ENCODE measurements around the gene FGD2. TPM values are rescaled to one million over a fixed set of nuclear protein-coding genes. Genes with fewer than 3 reads are reported as not detected.
A peak's percentile ranks its signal among the peaks of the same experiment; 100 is the strongest.

Gene FGD2
- total and polyA plus RNA-seq, 9 of the 15 experiments (the other 6 are each of a cell fraction or from before 2014, with no cell fraction given): 0.09 TPM; not detected in 8

DNA sequence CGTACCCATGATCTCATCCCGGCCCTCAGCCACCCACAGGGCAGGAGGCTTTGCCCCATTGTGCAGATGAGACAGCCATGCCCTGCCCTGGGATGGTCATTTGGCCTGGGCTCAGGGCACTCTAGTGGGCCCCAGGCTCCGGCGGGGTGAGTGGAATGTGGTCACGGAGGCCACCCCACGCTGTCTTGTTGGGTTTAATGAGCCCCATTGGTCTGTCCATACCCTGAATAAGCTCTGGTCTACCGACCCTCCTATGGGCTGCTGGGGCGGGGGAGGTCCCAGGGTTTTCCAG is 50.6 kb downstream of the FGD2 start:
- Histone ChIP-seq H3K79me2 (ENCODE audit: control insufficient read depth, insufficient read depth, low read length) (peaks cover 18% of the 10 kb centered on the region; the same call in 2 of the 3 replicates), H3K4me1 (replicated peaks in 1 of 2; ENCODE audit: control insufficient read depth in 2 of 2, insufficient read depth in 2 of 2, low read length in 2 of 2) (peaks cover 49 to 63% of the 10 kb centered on the region in 2 experiments), H3K9me1 (ENCODE audit: control insufficient read depth, insufficient read depth, low read length) (no peaks in the 10 kb centered on the region), H3K36me3 (ENCODE audit: control insufficient read depth, insufficient read depth, low read length) (no peaks in the 10 kb centered on the region), H4K20me1 (replicated peaks; ENCODE audit: control insufficient read depth, insufficient read depth, low read length) (no peaks in the 10 kb centered on the region), H3K9me3 (replicated peaks; ENCODE audit: control insufficient read depth, insufficient read depth, low read depth, low read length) (no peaks in the 10 kb centered on the region), H3K4me2 (ENCODE audit: insufficient read depth, low read length) (no peak overlapping the region), H3K9ac (ENCODE audit: insufficient read depth in 1 of 2, low read depth in 2 of 2, low read length in 2 of 2) (peak overlapping the region in 1 of 2 experiments; percentile 65; a peak in 2 of 4 replicates), H3K27ac (ENCODE audit: extremely low read depth, low read depth, low read length) (no peak overlapping the region), H3K27me3 (ENCODE audit: control insufficient read depth in 2 of 2, insufficient read depth in 2 of 2, low read length in 2 of 2) (no peaks in the 10 kb centered on the region), H2AFZ (ENCODE audit: low read depth, low read length) (no peak overlapping the region), H3K4me3 (no peak overlapping the region)
- peak; percentile 20; the same call in 1 of the 2 replicates for TF ChIP-seq POLR2G (IDR thresholded peaks at IDR 0.05; ENCODE audit: low read depth, low read length)
- no peak for TF ChIP-seq ARHGAP35 (IDR thresholded peaks at IDR 0.05; ENCODE audit: partially characterized antibody)
- TF ChIP-seq, protein P1, sequence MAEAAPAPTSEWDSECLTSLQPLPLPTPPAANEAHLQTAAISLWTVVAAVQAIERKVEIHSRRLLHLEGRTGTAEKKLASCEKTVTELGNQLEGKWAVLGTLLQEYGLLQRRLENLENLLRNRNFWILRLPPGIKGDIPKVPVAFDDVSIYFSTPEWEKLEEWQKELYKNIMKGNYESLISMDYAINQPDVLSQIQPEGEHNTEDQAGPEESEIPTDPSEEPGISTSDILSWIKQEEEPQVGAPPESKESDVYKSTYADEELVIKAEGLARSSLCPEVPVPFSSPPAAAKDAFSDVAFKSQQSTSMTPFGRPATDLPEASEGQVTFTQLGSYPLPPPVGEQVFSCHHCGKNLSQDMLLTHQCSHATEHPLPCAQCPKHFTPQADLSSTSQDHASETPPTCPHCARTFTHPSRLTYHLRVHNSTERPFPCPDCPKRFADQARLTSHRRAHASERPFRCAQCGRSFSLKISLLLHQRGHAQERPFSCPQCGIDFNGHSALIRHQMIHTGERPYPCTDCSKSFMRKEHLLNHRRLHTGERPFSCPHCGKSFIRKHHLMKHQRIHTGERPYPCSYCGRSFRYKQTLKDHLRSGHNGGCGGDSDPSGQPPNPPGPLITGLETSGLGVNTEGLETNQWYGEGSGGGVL (CRISPR knock-in tag; IDR thresholded peaks at IDR 0.05): no peak
- TF ChIP-seq NFIX (CRISPR knock-in tag; IDR thresholded peaks at IDR 0.05; ENCODE audit: low read depth): no peak
- TF ChIP-seq ATF2 (CRISPR knock-in tag; IDR thresholded peaks at IDR 0.05): no peak
- TF ChIP-seq, protein P2, sequence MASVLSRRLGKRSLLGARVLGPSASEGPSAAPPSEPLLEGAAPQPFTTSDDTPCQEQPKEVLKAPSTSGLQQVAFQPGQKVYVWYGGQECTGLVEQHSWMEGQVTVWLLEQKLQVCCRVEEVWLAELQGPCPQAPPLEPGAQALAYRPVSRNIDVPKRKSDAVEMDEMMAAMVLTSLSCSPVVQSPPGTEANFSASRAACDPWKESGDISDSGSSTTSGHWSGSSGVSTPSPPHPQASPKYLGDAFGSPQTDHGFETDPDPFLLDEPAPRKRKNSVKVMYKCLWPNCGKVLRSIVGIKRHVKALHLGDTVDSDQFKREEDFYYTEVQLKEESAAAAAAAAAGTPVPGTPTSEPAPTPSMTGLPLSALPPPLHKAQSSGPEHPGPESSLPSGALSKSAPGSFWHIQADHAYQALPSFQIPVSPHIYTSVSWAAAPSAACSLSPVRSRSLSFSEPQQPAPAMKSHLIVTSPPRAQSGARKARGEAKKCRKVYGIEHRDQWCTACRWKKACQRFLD (CRISPR knock-in tag; IDR thresholded peaks at IDR 0.05): no peak
- TF ChIP-seq RBFOX2 (IDR thresholded peaks at IDR 0.05; ENCODE audit: low read depth, low read length): 0 out of 2 replicates have a peak, but pooled peaks have one; percentile 21
- TF ChIP-seq ESRRB (CRISPR knock-in tag; IDR thresholded peaks at IDR 0.05; ENCODE audit: borderline replicate concordance): no peak
- no peak for TF ChIP-seq TSC22D4 (tag; IDR thresholded peaks at IDR 0.05)
- TF ChIP-seq ZNF121 (CRISPR knock-in tag; conservative IDR thresholded peaks at IDR 0.05): no peak
- ATAC-seq: no peak
- DNase-seq (ENCODE audit: extremely low read depth in 1 of 4, low spot score in 3 of 4): peak in 1 of 4 experiments; percentile 6
- no TSS peak for BruUV-seq (replicated peaks)
- POLR2A ChIA-PET: interaction anchor here (0.6 to 1.6 kb wide), 5 partner anchors 8 to 263 kb away, joined by 3 to 5 read pairs (median 3); no protein-coding TSS in a partner anchor
- in situ Hi-C loops (cut with MboI): loop anchor here (10.0 kb wide), 1 partner anchor 149 kb away; no protein-coding TSS in a partner anchor
- no peak for FAIRE-seq
- 80% methylated on average over 8 of the region's 8 CpGs for WGBS (ENCODE audit: insufficient coverage, low coverage, missing lambda C conversion rate)
- CTCF ChIA-PET (ENCODE audit: low intra/inter-chr PET ratio): no interaction called here
- intact Hi-C loops (cut with micrococcal nuclease): no loop called here
